Adrenal gland (tissue), 12 donors: Measurements from ENCODE around the gene CAND2. TPM values are rescaled to one million over a fixed set of nuclear protein-coding genes. Genes with fewer than 3 reads are reported as not detected.

Experiments used
- DNase-seq, 7 donors: peaks; one replicate each; pipeline ENCODE4 v3.0.0-alpha.2; 2019 to 2020
- H3K27ac ChIP-seq, 5 donors: fragments of 200-600 bp; sonication (generic) in 4 of 5; 1 replicate in 3 of 5; 2 replicates in 2 of 5; pipeline versions ENCODE4 v1.5.1 to v1.8.0; 2016 to 2020; ENCODE audit warnings: mild to moderate bottlenecking in 1 of 5
- H3K27me3 ChIP-seq: fragments of 200-600 bp; 2 replicates; pipeline ENCODE4 v1.8.0; 2021
- H3K36me3 ChIP-seq, 2 donors: fragments of 200-600 bp; replicated peaks in 1 of 2; 1 replicate in 1 of 2; 2 replicates in 1 of 2; pipeline versions ENCODE4 v1.5.1 to v1.8.0; 2018 to 2022
- H3K4me1 ChIP-seq, 2 donors: fragments of 200-600 bp; replicated peaks in 1 of 2; 1 replicate in 1 of 2; 2 replicates in 1 of 2; pipeline versions ENCODE4 v1.5.1 to v1.8.0; 2018 to 2021
- H3K4me3 ChIP-seq, 4 donors: fragments of 200-600 bp; sonication (generic) in 3 of 4; one replicate each; pipeline ENCODE4 v1.5.1; 2016 to 2018
- H3K9me3 ChIP-seq, 3 donors: fragments of 200-600 bp; sonication (generic) in 1 of 3; replicated peaks in 1 of 3; 1 replicate in 2 of 3; 2 replicates in 1 of 3; pipeline versions ENCODE4 v1.5.1 to v1.8.0; 2016 to 2021
- POLR2A ChIP-seq, 2 donors: fragments of 450-650 bp; IDR thresholded peaks; one replicate each; pipeline ENCODE4 v1.6.1; 2017; ENCODE audit warnings: antibody characterized with exemption in 2 of 2, mild to moderate bottlenecking in 2 of 2, moderate library complexity in 1 of 2
- WGBS, 4 donors: extraction: QIAGEN DNeasy Blood & Tissue Kit in 2 of 4; methylation state at CpG; one replicate each; pipeline versions ENCODE4 v1.1.5 to v1.1.7; 2013 to 2017; 5-methylcytosine and 5-hydroxymethylcytosine counted together
- intact Hi-C, 2 donors: fragments of 100-400 bp; cut with DNase I; formaldehyde crosslinking; loops; one replicate each; pipeline versions ENCODE4 v1.14.1 to v1.15.0; 2022 to 2023
- polyA plus RNA-seq, 3 donors: library from polyadenylated mRNA; stranded (reverse); fragments of 200-250 nt in 2 of 3; fragments of 350-450 nt in 1 of 3; fragmentation: Illumina TruSeq in 1 of 3; extraction: RNeasy Lipid Tissue Mini Kit (QIAGEN cat#74804) in 1 of 3; gene quantifications; one replicate each; pipeline ENCODE4 v1.2.3, GENCODE V29; 2013 to 2014
- total RNA-seq, 9 donors: library from RNA; depleted of rRNA in 4 of 9; stranded (reverse); fragments of >200 nt in 4 of 9; fragments of 120-200 nt in 1 of 9; fragmentation: NEBNext Ultra II Directional in 1 of 9; extraction: Animal tissue kit (Norgen Biotek cat#: 25700) in 1 of 9; gene quantifications; one replicate each; pipeline versions ENCODE4 v1.1.0 to v1.2.4, GENCODE V29; 2013 to 2023
- TF ChIP-seq, protein P1 (sequence below), 6 experiments: fragments of 450-650 bp in 4 of 6; fragments of 200-600 bp in 2 of 6; sonication (generic) in 1 of 6; IDR thresholded peaks; 1 replicate in 5 of 6; 2 replicates in 1 of 6; pipeline versions ENCODE4 v1.5.1 to v1.8.0; 2016 to 2021; ENCODE audit warnings: antibody characterized with exemption in 6 of 6, mild to moderate bottlenecking in 2 of 6, moderate library complexity in 1 of 6
- donor health status: healthy with polysubstance abuse.
- donor health status: Bipolar disorder and iron deficiency.
- donor health status: DM: yes; HTN: yes; CAD: no.
- donor health status: DM: no; HTN: no; CAD: no.
- donor health status: DM: no; HTN: no; CAD: no.
- donor health status: DM: yes; HTN: yes; CAD: no.

Gene CAND2
- total and polyA plus RNA-seq, 12 donors = 1.1 to 17.9 (median 7.6) TPM

DNA sequence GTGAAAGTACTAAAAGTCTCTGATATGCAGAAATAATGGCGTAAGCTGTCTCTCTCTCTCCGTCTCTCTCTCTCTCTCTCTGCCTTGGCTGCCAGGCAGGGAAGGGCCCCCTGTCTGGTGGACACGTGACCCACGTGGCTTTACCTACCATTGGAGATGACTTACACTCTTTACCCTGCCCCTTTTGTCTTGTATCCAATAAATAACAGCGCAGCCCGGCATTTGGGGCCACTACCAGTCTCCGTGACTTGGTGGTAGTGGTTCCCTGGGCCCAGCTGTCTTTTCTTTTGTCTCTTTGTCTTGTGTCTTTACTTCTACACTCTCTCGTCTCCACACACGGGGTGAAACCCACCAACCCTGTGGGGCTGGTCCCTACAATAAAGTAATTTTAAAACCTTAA is 25.2 kb upstream of the CAND2 start:
- intact Hi-C loops = no loop called here
- H3K9me3 ChIP-seq = no peaks in the 10 kb centered on the region
- no peak overlapping the region for H3K4me3 ChIP-seq
- no peak overlapping the region for H3K27ac ChIP-seq
- no peak for DNase-seq
- no peaks in the 10 kb centered on the region for H3K27me3 ChIP-seq
- 84 to 93% (median 88%) methylated on average over 9 of the region's 9 CpGs for WGBS, 4 donors
- H3K36me3 ChIP-seq = no peaks in the 10 kb centered on the region
- no peak for TF ChIP-seq POLR2A (IDR thresholded peaks at IDR 0.05)
- TF ChIP-seq, protein P1, sequence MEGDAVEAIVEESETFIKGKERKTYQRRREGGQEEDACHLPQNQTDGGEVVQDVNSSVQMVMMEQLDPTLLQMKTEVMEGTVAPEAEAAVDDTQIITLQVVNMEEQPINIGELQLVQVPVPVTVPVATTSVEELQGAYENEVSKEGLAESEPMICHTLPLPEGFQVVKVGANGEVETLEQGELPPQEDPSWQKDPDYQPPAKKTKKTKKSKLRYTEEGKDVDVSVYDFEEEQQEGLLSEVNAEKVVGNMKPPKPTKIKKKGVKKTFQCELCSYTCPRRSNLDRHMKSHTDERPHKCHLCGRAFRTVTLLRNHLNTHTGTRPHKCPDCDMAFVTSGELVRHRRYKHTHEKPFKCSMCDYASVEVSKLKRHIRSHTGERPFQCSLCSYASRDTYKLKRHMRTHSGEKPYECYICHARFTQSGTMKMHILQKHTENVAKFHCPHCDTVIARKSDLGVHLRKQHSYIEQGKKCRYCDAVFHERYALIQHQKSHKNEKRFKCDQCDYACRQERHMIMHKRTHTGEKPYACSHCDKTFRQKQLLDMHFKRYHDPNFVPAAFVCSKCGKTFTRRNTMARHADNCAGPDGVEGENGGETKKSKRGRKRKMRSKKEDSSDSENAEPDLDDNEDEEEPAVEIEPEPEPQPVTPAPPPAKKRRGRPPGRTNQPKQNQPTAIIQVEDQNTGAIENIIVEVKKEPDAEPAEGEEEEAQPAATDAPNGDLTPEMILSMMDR (IDR thresholded peaks at IDR 0.05) = no peak
- no peaks in the 10 kb centered on the region for H3K4me1 ChIP-seq

DNA sequence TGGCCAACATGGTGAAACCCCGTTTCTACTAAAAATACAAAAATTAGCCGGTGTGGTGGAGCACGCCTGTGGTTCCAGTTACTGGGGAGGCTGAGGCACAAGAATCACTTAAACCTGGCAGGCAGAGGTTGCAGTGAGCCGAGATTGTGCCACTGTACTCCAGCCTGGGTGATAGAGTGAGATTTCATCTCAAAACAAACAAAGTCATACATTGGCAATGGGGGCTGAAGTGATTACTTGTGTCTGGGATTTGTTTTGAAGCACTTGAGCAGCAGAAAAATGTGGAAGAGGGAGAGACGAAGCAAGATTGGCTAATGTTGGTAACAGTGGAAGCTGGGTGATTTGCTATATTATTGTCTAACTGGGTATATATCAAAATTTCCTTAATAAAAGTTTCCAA is 24.0 kb upstream of the CAND2 start:
- no peaks in the 10 kb centered on the region for H3K36me3 ChIP-seq
- DNase-seq = no peak
- intact Hi-C loops = no loop called here
- TF ChIP-seq, protein P1 (IDR thresholded peaks at IDR 0.05) = no peak
- TF ChIP-seq POLR2A (IDR thresholded peaks at IDR 0.05) = no peak
- H3K4me3 ChIP-seq = no peak overlapping the region
- WGBS, 4 donors = 81 to 89% (median 86%) methylated on average over 5 of the region's 5 CpGs
- no peak overlapping the region for H3K27ac ChIP-seq
- no peaks in the 10 kb centered on the region for H3K9me3 ChIP-seq
- H3K4me1 ChIP-seq = no peaks in the 10 kb centered on the region
- H3K27me3 ChIP-seq = no peaks in the 10 kb centered on the region

DNA sequence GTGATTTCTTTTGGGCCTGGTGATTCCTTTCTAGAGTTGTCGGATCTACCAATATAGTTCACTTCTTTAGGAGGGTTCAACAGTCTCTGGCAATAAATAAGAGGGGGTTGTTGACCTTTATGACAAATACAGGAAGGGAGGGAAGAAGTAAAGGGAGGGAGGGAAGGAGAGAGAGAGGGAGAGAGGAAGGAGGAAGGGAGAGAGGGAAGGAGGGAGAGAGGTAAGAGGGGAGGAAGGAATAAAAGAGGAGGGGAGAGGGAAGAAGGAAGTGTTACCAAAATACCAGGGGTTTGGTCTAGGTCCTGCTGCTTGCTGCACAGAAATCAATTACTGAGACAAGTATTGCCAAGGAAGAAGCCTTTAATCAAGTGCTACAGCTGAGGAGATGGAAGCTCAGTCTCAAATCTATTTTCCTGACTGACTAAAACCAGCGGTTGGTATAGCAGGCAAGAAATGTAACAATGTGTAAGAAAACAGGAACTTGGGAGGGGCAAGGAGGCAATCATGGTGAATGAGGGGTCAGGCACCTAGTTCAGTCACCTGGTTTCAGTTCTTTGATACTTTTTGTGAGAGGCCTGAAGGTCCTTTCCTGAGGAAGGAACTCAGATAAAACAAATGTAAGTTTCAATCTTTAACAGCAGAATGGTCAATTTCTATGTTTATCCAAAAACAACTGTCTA is 23.3 kb upstream of the CAND2 start:
- H3K4me3 ChIP-seq = no peak overlapping the region
- intact Hi-C loops = no loop called here
- no peaks in the 10 kb centered on the region for H3K9me3 ChIP-seq
- H3K36me3 ChIP-seq = no peaks in the 10 kb centered on the region
- no peak for TF ChIP-seq POLR2A (IDR thresholded peaks at IDR 0.05)
- TF ChIP-seq, protein P1 (IDR thresholded peaks at IDR 0.05) = no peak
- 50 to 65% (median 63%) methylated on average over 2 of the region's 2 CpGs for WGBS, 4 donors
- no peak overlapping the region for H3K27ac ChIP-seq
- no peak for DNase-seq
- no peaks in the 10 kb centered on the region for H3K4me1 ChIP-seq
- no peaks in the 10 kb centered on the region for H3K27me3 ChIP-seq

DNA sequence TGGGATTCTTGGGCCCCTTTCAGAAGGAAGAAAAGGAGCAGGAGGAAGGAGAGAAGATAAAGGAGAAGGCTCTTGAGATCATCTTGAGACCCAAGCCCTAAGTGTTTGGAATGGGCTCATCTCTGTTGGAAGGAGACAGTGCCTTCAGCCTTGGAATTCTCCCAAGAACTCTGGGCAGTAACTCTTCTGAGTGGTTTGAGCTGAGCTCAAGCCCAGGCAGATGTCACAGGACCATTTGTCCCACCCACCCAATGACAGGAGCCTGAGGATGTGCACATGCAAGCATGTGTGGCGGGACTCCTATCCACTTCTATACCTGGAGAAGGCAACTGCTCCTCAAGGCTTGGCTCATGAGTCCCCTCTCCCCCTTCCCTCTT is 22.8 kb upstream of the CAND2 start:
- 86 to 93% (median 89%) methylated on average over 1 of the region's 1 CpG for whole genome bisulfite sequencing, 4 donors
- Histone ChIP-seq H3K4me1 (no peaks in the 10 kb centered on the region), H3K27ac (no peak overlapping the region), H3K9me3 (no peaks in the 10 kb centered on the region), H3K27me3 (no peaks in the 10 kb centered on the region), H3K4me3 (no peak overlapping the region), H3K36me3 (no peaks in the 10 kb centered on the region)
- TF ChIP-seq, protein P1 (IDR thresholded peaks at IDR 0.05) = no peak
- no peak for TF ChIP-seq POLR2A (IDR thresholded peaks at IDR 0.05)
- peak in 1 of 7 donors; percentile 32 for DNase-seq
- intact Hi-C loops = no loop called here
